ENCODE data around the gene ARL13A. TPM values are rescaled to one million over a fixed set of nuclear protein-coding genes. Genes with fewer than 3 reads are reported as not detected.
A peak's percentile ranks its signal among the peaks of the same experiment; 100 is the strongest.

ARL13A gene
- total RNA-seq, 1 experiment from 2014 or later = not detected

DNA sequence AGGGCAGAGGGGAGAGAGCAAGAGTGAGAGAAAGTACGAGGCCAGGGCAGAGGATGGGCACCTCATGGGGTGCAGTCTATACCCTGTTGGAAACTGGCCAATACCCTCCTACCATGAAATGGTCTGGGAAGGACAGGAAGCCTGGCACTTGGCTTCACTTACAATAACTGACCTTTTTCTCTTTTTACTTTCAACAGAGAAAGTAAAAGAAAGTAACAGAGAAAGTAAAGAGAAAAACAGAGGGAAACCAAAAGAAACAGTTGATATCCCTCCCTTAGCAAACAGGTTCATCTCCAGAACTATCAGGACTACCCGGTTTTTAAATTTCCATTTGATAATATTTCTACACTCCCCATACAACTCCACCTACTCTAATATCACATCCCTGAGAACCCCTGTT is 20.6 kb downstream of the ARL13A start:
- DNase-seq (ENCODE audit: low spot score) = no peak

DNA sequence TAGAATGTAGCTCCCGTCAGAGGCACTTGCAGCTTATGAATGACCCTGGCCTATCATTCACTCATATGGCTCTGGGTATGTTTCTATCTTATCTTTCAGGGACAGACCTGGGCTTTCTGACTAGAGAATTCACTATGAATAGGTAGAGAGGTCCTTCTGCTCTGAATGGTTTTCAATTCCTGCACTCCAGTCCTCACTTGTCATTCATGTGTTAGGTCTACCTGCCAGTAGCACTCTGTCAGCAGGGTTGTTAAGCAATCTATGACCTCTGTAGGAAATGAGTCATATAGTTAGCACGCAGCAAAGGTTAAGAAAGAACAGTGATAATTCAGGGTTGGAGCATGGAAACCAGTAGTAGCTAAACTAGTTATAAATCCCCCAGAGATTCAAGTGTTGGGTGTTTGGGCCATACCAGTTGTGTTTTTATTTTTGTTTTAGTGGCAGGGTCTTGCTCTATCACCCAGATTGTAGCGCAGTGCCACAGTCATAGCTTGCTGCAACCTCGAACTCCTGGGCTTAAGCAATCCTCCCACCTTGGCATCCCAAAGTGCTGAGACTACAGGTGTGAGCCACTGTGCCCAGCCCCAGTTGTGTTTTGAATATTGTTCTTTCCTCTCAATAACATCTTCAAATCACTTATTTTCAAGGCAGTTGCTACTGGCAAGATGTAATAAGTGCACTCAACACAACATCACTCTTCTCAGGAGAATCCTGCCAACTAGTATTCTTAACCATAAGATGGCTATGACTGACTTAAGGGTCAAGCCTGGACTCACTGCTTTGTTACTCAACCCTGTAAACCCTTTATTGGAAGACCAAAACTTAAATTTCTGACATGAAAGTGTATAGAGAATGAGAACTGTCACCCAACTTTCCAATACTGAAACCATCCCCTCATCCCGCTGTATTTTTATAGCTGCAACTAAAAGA is 25.1 kb downstream of the ARL13A start:
- DNase-seq (ENCODE audit: low spot score) = peak; percentile 53

DNA sequence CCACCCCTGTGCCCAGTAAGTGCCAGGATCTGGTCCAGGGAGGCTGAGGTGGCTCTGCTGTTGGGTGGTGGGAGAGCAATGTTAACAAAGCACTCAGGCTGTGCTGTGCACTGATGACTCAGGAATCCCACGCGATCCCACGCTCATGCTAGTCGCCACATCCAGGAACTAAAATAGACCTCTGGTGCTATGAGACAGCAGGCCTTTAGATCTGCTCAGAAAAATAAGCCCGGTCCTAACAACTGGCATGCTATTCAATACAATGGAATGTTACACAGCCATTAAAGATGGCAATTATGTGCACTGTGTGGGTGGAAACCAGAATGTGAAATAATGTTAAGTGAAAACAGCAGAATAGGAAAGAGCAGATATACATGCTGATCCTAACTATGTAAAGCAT is 26.0 kb downstream of the ARL13A start:
- DNase-seq (ENCODE audit: low spot score) = peak; percentile 69

GRCh38 chrX:100999451-100999850 is 29.9 kb downstream of the ARL13A start:
- DNase-seq (ENCODE audit: low spot score) = no peak

DNA sequence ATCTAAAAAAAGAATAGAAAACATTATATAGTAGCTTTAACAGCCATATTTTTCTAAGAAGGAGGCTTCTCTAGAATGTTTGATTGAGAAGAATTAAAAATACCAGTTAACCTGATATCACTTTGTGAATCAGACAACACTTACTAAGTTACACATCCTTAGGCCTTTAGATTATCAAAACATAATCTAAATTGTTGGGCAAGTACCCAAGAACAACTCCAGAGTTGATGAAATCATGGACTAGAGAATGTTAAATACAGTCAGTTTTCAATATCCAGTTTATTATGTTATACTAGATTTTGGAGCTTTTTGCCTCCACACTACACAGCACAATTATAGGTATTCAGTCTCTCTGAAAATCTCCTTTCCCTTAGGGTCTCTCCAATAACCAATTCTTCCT is 39.6 kb downstream of the ARL13A start:
- DNase-seq (ENCODE audit: low spot score) = no peak

- DNase-seq (ENCODE audit: low spot score) = peak; percentile 13
Observed at GRCh38 chrX:101012031-101012430, 42.5 kb downstream of the ARL13A start.

GRCh38 chrX:101022020-101022419 is 52.5 kb downstream of the ARL13A start:
- DNase-seq (ENCODE audit: low spot score) = no peak

GRCh38 chrX:101025126-101025525 is 55.6 kb downstream of the ARL13A start:
- DNase-seq (ENCODE audit: low spot score) = no peak

DNA sequence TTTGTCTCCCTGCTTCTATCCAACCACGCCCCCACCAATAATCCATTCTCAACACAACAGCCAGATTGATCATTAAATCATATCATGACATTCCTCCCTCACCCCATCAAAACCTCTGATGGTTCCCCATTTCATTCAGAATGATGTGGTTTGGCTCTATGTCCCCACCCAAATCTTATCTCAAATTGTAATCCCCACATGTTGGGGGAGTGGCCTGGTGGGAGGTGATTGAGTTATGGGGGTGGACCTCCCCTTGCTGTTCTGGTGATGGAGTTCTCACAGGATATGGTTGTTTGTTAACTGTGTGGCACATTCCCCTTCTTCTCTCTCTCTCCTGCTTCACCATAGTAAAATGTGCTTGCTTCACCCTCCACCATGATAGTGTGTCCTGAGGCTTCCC is 59.1 kb downstream of the ARL13A start:
- no peak for DNase-seq (ENCODE audit: low spot score)

- no peak for DNase-seq (ENCODE audit: low spot score)
Observed at GRCh38 chrX:101029665-101030064, 60.2 kb downstream of the ARL13A start.

- DNase-seq (ENCODE audit: low spot score) = no peak
Observed at GRCh38 chrX:101037231-101037630, 67.7 kb downstream of the ARL13A start.

- DNase-seq (ENCODE audit: low spot score) = no peak
Observed at GRCh38 chrX:101040197-101040596, 70.7 kb downstream of the ARL13A start.

Other genes starting within 250 kb of the ARL13A start
- 2.0 and 4.6 TPM in 2 replicates for gene SYTL4, start 237.6 kb upstream of the ARL13A start, total RNA-seq (2014; rRNA removed; shearing (Covaris generic))
- 26.1 and 28.7 TPM in 2 replicates for gene CSTF2, start 149.3 kb upstream of the ARL13A start, total RNA-seq (2014; rRNA removed; shearing (Covaris generic))
- not detected in 2 replicates for gene NOX1, start 95.3 kb upstream of the ARL13A start, total RNA-seq (2014; rRNA removed; shearing (Covaris generic))
- gene XKRX, start 40.8 kb upstream of the ARL13A start, total RNA-seq (2014; rRNA removed; shearing (Covaris generic)) = 0.31 and 0.39 TPM in 2 replicates
- 10.1 and 13.2 TPM in 2 replicates for gene TRMT2B, start 82.4 kb downstream of the ARL13A start, total RNA-seq (2014; rRNA removed; shearing (Covaris generic))
- not detected in 2 replicates for gene TMEM35A, start 109.2 kb downstream of the ARL13A start, total RNA-seq (2014; rRNA removed; shearing (Covaris generic))
- gene CENPI, start 128.5 kb downstream of the ARL13A start, total RNA-seq (2014; rRNA removed; shearing (Covaris generic)) = 26.7 and 31.5 TPM in 2 replicates

Measured in H4 (cell line).